OCI-LY1 (cell line): ENCODE measurements around the gene CACNA1B.

Source experiments
- H2AFZ ChIP-seq: fragments of 200-600 bp; sonication (generic), shearing (Covaris generic); 2 replicates; pipeline ENCODE4 v1.6.0; 2014; ENCODE audit warnings: antibody characterized with exemption, mild to moderate bottlenecking, low read length
- H3F3A ChIP-seq: fragments of 200-600 bp; sonication (generic), shearing (Covaris generic); 2 replicates; pipeline ENCODE4 v1.6.0; 2014; ENCODE audit warnings: mild to moderate bottlenecking, antibody characterized with exemption, low read length, moderate library complexity; ENCODE audit not compliant: insufficient read depth
- H3K27ac ChIP-seq: fragments of 200-600 bp; sonication (generic); 2 replicates; pipeline ENCODE4 v1.5.1; 2014; ENCODE audit warnings: low read length, mixed run types, mild to moderate bottlenecking, low read depth; ENCODE audit not compliant: poor library complexity, severe bottlenecking
- H3K27me3 ChIP-seq: fragments of 200-600 bp; sonication (generic); 2 replicates; pipeline ENCODE4 v1.6.0; 2014; ENCODE audit warnings: antibody characterized with exemption, mild to moderate bottlenecking, low read length, moderate library complexity; ENCODE audit not compliant: insufficient read depth
- H3K36me3 ChIP-seq: fragments of 200-600 bp; sonication (generic); 2 replicates; pipeline ENCODE4 v1.6.1; 2014; ENCODE audit warnings: mild to moderate bottlenecking, antibody characterized with exemption, low read length, moderate library complexity, mixed read lengths; ENCODE audit not compliant: insufficient read depth
- H3K4me1 ChIP-seq: fragments of 200-600 bp; sonication (generic); 2 replicates; pipeline ENCODE4 v1.5.1; 2014; ENCODE audit warnings: mild to moderate bottlenecking, low read length, moderate library complexity; ENCODE audit not compliant: insufficient read depth, severe bottlenecking
- H3K4me2 ChIP-seq: fragments of 200-600 bp; sonication (generic), shearing (Covaris generic); 2 replicates; pipeline ENCODE4 v1.6.1; 2014; ENCODE audit warnings: low read length
- H3K4me3 ChIP-seq: fragments of 200-600 bp; sonication (generic); 2 replicates; pipeline ENCODE4 v1.5.1; 2014; ENCODE audit warnings: low read length, low read depth, mild to moderate bottlenecking, mixed read lengths; ENCODE audit not compliant: poor library complexity, severe bottlenecking
- H3K79me2 ChIP-seq: fragments of 200-600 bp; shearing (Covaris generic); 2 replicates; pipeline ENCODE4 v1.6.1; 2016; ENCODE audit warnings: mixed run types, low read length, mixed read lengths; ENCODE audit not compliant: insufficient read depth
- H3K9ac ChIP-seq: fragments of 200-600 bp; sonication (generic), shearing (Covaris generic); 2 replicates; pipeline ENCODE4 v1.6.1; 2014; ENCODE audit warnings: mild to moderate bottlenecking, low read length, mixed read lengths
- H3K9me2 ChIP-seq: fragments of 200-600 bp; sonication (generic), shearing (Covaris generic); 2 replicates; pipeline ENCODE4 v1.6.1; 2014; ENCODE audit warnings: low read depth, mild to moderate bottlenecking, low read length, mixed read lengths
- H3K9me3 ChIP-seq: fragments of 200-600 bp; shearing (Covaris generic); 2 replicates; pipeline ENCODE4 v1.6.1; 2014; ENCODE audit warnings: low read length, mixed read lengths
- H4K20me1 ChIP-seq: fragments of 200-600 bp; sonication (generic), shearing (Covaris generic); 2 replicates; pipeline ENCODE4 v1.6.0; 2016; ENCODE audit warnings: mild to moderate bottlenecking, low read length; ENCODE audit not compliant: insufficient read depth
- CTCF ChIP-seq: fragments of 200-600 bp; sonication (generic), shearing (Covaris generic); IDR thresholded peaks from 2 replicates; pipeline ENCODE4 v1.5.1; 2017; ENCODE audit warnings: mild to moderate bottlenecking, antibody characterized with exemption, low read length, moderate library complexity, mixed read lengths
- EZH2 ChIP-seq: fragments of 200-600 bp; sonication (generic), shearing (Covaris generic); IDR thresholded peaks from 2 replicates; pipeline ENCODE4 v1.8.0; 2017; ENCODE audit warnings: borderline replicate concordance, mixed run types, mild to moderate bottlenecking, antibody characterized with exemption, low read length, moderate library complexity, mixed read lengths

Gene CACNA1B

GRCh38 chr9:137870432-137870831 is 7.2 kb upstream of the CACNA1B start:
- Histone ChIP-seq H3F3A (no peaks in the 10 kb centered on the region), H2AFZ (no peak overlapping the region), H3K36me3 (no peaks in the 10 kb centered on the region), H3K9ac (no peak overlapping the region), H3K79me2 (no peaks in the 10 kb centered on the region), H3K4me1 (no peaks in the 10 kb centered on the region), H3K27ac (no peak overlapping the region), H3K9me2 (no peaks in the 10 kb centered on the region), H3K27me3 (no peaks in the 10 kb centered on the region; the same call in 1 of the 2 replicates), H3K4me3 (no peak overlapping the region), H3K9me3 (no peaks in the 10 kb centered on the region), H3K4me2 (no peak overlapping the region), H4K20me1 (no peaks in the 10 kb centered on the region)
- TF ChIP-seq EZH2 (no peak), CTCF (no peak)

GRCh38 chr9:137872296-137872695 is 5.3 kb upstream of the CACNA1B start:
- Histone ChIP-seq H3K79me2 (no peaks in the 10 kb centered on the region), H2AFZ (no peak overlapping the region), H3K27me3 (no peaks in the 10 kb centered on the region), H3K36me3 (no peaks in the 10 kb centered on the region), H3K9me3 (no peaks in the 10 kb centered on the region), H4K20me1 (no peaks in the 10 kb centered on the region), H3K4me1 (no peaks in the 10 kb centered on the region), H3K9me2 (no peaks in the 10 kb centered on the region), H3F3A (no peaks in the 10 kb centered on the region), H3K4me3 (no peak overlapping the region), H3K4me2 (no peak overlapping the region), H3K9ac (no peak overlapping the region), H3K27ac (no peak overlapping the region)
- TF ChIP-seq CTCF, result no peak
- TF ChIP-seq EZH2, result no peak

GRCh38 chr9:137873408-137873807 is 4.2 kb upstream of the CACNA1B start:
- no peaks in the 10 kb centered on the region for H3K9me2 ChIP-seq
- H3K9me3 ChIP-seq, result no peaks in the 10 kb centered on the region
- H3K79me2 ChIP-seq, result no peaks in the 10 kb centered on the region
- H3K36me3 ChIP-seq, result no peaks in the 10 kb centered on the region
- H3K4me2 ChIP-seq, result no peak overlapping the region
- no peak overlapping the region for H3K9ac ChIP-seq
- H3F3A ChIP-seq, result no peaks in the 10 kb centered on the region
- H3K4me3 ChIP-seq, result no peak overlapping the region
- no peaks in the 10 kb centered on the region for H3K4me1 ChIP-seq
- no peaks in the 10 kb centered on the region for H3K27me3 ChIP-seq
- H2AFZ ChIP-seq, result no peak overlapping the region
- H4K20me1 ChIP-seq, result no peaks in the 10 kb centered on the region
- TF ChIP-seq CTCF, result no peak
- no peak for TF ChIP-seq EZH2
- H3K27ac ChIP-seq, result no peak overlapping the region
